IMR-90 (cell line): ENCODE results near the gene ADAMTSL2.

ENCODE experiments used
- BHLHE40 ChIP-seq: fragments of 150-350 bp; IDR thresholded peaks from 2 replicates; pipeline ENCODE4 v1.6.1; 2016; ENCODE audit warnings: mild to moderate bottlenecking, low read depth, low read length
- CEBPB ChIP-seq: IDR thresholded peaks from 2 replicates; pipeline ENCODE4 v1.6.1; 2012; ENCODE audit warnings: low read depth, low read length, improper control_type of control experiment
- CTCF ChIP-seq: conservative IDR thresholded peaks from 2 replicates; pipeline ENCODE4 v1.5.1; 2012; ENCODE audit warnings: mild to moderate bottlenecking, low read depth, low read length, improper control_type of control experiment
- ELK1 ChIP-seq: fragments of 150-350 bp; IDR thresholded peaks from 2 replicates; pipeline ENCODE4 v1.6.1; 2016; ENCODE audit warnings: low read depth, mild to moderate bottlenecking, low read length, moderate library complexity, borderline replicate concordance
- MAFK ChIP-seq: IDR thresholded peaks from 2 replicates; pipeline ENCODE4 v1.6.1; 2012; ENCODE audit warnings: low read depth, low read length, improper control_type of control experiment
- NFE2L2 ChIP-seq: fragments of 150-350 bp; IDR thresholded peaks from 2 replicates; pipeline ENCODE4 v1.6.1; 2016; ENCODE audit warnings: low read depth, mild to moderate bottlenecking, low read length
- POLR2A ChIP-seq: IDR thresholded peaks from 2 replicates; pipeline ENCODE4 v1.6.1; 2012; ENCODE audit warnings: mild to moderate bottlenecking, low read depth, low read length
- RAD21 ChIP-seq: IDR thresholded peaks from 2 replicates; pipeline ENCODE4 v1.6.1; 2012; ENCODE audit warnings: low read length, improper control_type of control experiment
- RFX5 ChIP-seq: IDR thresholded peaks from 2 replicates; pipeline ENCODE4 v1.8.0; 2012; ENCODE audit warnings: low read depth, mild to moderate bottlenecking, low read length, moderate library complexity

GRCh38 chr9:133584559-133585476, 50.3 kb downstream of the ADAMTSL2 start:
- no peak for TF ChIP-seq NFE2L2
- TF ChIP-seq CTCF: no peak
- no peak for TF ChIP-seq CEBPB
- no peak for TF ChIP-seq RFX5
- no peak for TF ChIP-seq RAD21
- TF ChIP-seq MAFK: no peak
- TF ChIP-seq POLR2A: no peak
- no peak for TF ChIP-seq BHLHE40
- no peak for TF ChIP-seq ELK1
